RWPE2 (cell line): Measurements from ENCODE around the gene SH3RF1.
"Not testable (repeated sequence)": the region's sequence is repeated elsewhere in the genome, so short reads cannot be mapped to it uniquely, and the experiment has no call there.

Experiments used
- ATAC-seq: fragments of 200-7000 bp; cut with Tn5 transposase; 3 replicates; pipeline ENCODE4 v1.9.1; 2021; ENCODE audit warnings: low read depth
- DNase-seq: peaks from one replicate; pipeline ENCODE4 v3.0.0-alpha.2; 2020; ENCODE audit warnings: low spot score
- H3K27ac ChIP-seq: fragments of 450-650 bp; 2 replicates; pipeline ENCODE4 v1.5.1; 2017; ENCODE audit warnings: mild to moderate bottlenecking; ENCODE audit not compliant: poor library complexity, severe bottlenecking
- H3K27me3 ChIP-seq: fragments of 250-450 bp; sonication (Bioruptor Pico); 2 replicates; pipeline ENCODE4 v1.5.1; 2021; ENCODE audit warnings: mild to moderate bottlenecking, moderate library complexity; ENCODE audit not compliant: insufficient read depth, poor library complexity, severe bottlenecking
- H3K36me3 ChIP-seq: fragments of 250-450 bp; sonication (Bioruptor Pico); 2 replicates; pipeline ENCODE4 v1.5.1; 2020; ENCODE audit warnings: low read depth, mild to moderate bottlenecking, moderate library complexity
- H3K4me1 ChIP-seq: fragments of 250-450 bp; sonication (Bioruptor Pico); 2 replicates; pipeline ENCODE4 v1.5.1; 2021; ENCODE audit warnings: mild to moderate bottlenecking, moderate library complexity; ENCODE audit not compliant: insufficient read depth, poor library complexity, severe bottlenecking
- H3K4me3 ChIP-seq: fragments of 250-450 bp; sonication (Bioruptor Pico); 2 replicates; pipeline ENCODE4 v1.5.1; 2021; ENCODE audit warnings: mild to moderate bottlenecking, moderate library complexity; ENCODE audit not compliant: severe bottlenecking
- H3K9me3 ChIP-seq: fragments of 250-450 bp; sonication (Bioruptor Pico); 2 replicates; pipeline ENCODE4 v1.5.1; 2021; ENCODE audit warnings: mild to moderate bottlenecking, moderate library complexity; ENCODE audit not compliant: severe bottlenecking
- TF ChIP-seq, protein P1 (sequence below): fragments of 450-650 bp; IDR thresholded peaks from one replicate; pipeline ENCODE4 v1.5.1; 2017; ENCODE audit warnings: mild to moderate bottlenecking, moderate library complexity; ENCODE audit not compliant: poor library complexity, severe bottlenecking

The SH3RF1 gene

DNA sequence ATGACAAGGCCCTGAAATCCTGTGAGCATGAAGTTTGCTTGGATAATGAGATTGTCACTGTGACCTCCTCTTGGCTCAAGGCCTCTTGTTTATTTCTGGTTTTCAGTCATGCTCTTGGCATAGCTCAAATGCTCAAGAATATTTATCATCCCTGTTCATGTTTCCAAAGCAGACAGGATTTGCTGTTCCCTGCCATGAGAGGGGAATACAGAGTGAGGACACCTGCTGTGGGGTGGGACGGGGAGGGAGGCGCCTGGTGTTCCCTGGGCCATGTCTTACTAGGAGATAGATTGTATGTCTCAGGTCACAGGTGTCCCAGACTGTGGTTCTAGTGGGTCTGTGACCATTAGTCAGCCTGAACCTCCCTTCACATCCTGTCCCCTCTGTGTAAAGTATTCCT, 34.9 kb upstream of the SH3RF1 start:
- H3K27ac ChIP-seq, result no peak overlapping the region
- no peaks in the 10 kb centered on the region for H3K4me1 ChIP-seq
- TF ChIP-seq, protein P1, sequence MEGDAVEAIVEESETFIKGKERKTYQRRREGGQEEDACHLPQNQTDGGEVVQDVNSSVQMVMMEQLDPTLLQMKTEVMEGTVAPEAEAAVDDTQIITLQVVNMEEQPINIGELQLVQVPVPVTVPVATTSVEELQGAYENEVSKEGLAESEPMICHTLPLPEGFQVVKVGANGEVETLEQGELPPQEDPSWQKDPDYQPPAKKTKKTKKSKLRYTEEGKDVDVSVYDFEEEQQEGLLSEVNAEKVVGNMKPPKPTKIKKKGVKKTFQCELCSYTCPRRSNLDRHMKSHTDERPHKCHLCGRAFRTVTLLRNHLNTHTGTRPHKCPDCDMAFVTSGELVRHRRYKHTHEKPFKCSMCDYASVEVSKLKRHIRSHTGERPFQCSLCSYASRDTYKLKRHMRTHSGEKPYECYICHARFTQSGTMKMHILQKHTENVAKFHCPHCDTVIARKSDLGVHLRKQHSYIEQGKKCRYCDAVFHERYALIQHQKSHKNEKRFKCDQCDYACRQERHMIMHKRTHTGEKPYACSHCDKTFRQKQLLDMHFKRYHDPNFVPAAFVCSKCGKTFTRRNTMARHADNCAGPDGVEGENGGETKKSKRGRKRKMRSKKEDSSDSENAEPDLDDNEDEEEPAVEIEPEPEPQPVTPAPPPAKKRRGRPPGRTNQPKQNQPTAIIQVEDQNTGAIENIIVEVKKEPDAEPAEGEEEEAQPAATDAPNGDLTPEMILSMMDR, result no peak
- DNase-seq, result no peak
- no peaks in the 10 kb centered on the region for H3K27me3 ChIP-seq
- no peaks in the 10 kb centered on the region for H3K36me3 ChIP-seq
- no peak for ATAC-seq
- H3K9me3 ChIP-seq, result no peaks in the 10 kb centered on the region
- no peak overlapping the region for H3K4me3 ChIP-seq

DNA sequence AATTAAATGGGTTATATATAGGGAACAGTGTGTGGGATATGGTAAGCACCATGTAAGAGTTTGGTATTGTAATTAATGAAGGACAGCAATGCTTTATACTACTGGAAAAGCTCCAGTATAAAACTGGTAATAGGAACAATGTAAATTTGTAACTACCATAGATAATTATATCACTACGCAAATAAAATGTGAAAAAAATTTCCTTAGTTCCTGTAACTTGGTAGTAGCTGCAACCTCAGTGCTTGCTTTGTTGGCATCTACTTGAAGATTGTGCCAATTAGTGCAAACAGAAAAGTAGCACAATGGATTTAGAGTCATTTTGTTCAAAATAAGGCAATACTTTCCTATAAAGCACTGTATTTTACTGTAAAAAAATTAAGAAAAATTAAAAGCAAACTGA, 34.4 kb upstream of the SH3RF1 start:
- no peak overlapping the region for H3K4me3 ChIP-seq
- DNase-seq, result no peak

DNA sequence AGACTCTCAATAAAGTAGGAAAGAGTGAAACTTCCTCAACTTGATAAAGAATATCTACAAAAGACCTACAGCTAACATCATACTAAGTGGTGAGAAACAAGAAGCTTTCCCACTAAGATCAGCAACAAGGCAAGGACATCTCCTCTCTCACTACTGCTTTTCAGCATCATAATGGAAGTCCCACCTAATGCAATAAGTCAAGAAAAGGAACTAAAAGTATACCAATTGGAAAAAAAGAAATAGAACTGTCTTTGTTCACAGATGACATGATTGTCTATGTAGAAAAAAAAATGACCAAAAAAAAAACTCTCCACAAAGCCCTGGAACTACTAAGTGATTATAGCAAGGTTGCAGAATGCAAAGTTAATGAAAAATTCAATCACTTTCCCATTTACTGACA, 25.1 kb upstream of the SH3RF1 start:
- no peak for DNase-seq
- H3K4me1 ChIP-seq, result no peaks in the 10 kb centered on the region
- TF ChIP-seq, protein P1, result no peak
- ATAC-seq, result no peak
- no peaks in the 10 kb centered on the region for H3K9me3 ChIP-seq
- H3K36me3 ChIP-seq, result no peaks in the 10 kb centered on the region
- no peaks in the 10 kb centered on the region for H3K27me3 ChIP-seq
- no peak overlapping the region for H3K4me3 ChIP-seq
- H3K27ac ChIP-seq, result no peak overlapping the region

More for the DNA sequence above, 34.4 kb upstream of the SH3RF1 start:
- Histone ChIP-seq H3K27ac (no peak overlapping the region), H3K4me1 (no peaks in the 10 kb centered on the region), H3K36me3 (no peaks in the 10 kb centered on the region), H3K9me3 (no peaks in the 10 kb centered on the region), H3K27me3 (no peaks in the 10 kb centered on the region)
- TF ChIP-seq, protein P1, result no peak
- no peak for ATAC-seq

DNA sequence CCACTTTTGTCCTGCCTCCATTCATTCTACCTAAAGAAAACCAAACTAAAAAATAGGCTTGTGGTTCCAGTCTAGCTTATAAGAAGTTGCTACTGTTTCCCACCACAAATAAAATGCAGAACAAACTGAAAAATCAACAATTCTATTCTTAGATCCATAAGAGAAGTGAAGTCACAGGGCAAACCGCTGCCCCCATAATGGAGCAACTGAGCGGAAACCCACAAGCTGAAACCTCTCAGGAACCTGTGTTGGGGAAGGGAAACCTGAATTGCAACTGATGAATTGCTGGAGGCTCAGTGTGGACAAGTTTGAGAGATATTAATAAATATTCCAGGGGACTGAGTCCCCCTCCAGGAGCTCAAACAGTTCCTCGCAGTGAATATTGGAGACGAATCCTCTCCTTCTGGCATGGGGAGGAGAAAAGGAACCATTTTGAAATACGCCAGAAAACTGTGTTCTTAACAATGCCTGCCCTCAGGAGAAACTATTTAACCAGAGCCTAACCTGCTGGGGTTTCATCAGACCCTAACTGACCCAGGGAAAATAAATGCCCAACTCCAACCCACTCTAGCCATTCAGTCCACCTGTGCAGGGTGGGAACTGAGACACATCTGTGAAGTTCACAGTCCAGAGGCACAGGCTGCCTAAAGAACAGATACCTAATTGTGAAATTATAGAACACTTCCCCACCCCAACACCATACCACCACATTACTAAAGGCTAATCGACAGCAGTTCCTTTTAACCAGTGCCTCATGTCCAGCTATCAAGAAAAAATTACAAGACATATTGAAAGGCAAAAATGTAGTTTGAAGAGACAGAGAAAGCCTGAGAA, 22.8 kb upstream of the SH3RF1 start:
- no peaks in the 10 kb centered on the region for H3K4me1 ChIP-seq
- TF ChIP-seq, protein P1, result no peak
- H3K27ac ChIP-seq, result no peak overlapping the region
- no peaks in the 10 kb centered on the region for H3K9me3 ChIP-seq
- ATAC-seq (no peak), DNase-seq (no peak)
- H3K27me3 ChIP-seq, result no peaks in the 10 kb centered on the region
- no peaks in the 10 kb centered on the region for H3K36me3 ChIP-seq
- no peak overlapping the region for H3K4me3 ChIP-seq

DNA sequence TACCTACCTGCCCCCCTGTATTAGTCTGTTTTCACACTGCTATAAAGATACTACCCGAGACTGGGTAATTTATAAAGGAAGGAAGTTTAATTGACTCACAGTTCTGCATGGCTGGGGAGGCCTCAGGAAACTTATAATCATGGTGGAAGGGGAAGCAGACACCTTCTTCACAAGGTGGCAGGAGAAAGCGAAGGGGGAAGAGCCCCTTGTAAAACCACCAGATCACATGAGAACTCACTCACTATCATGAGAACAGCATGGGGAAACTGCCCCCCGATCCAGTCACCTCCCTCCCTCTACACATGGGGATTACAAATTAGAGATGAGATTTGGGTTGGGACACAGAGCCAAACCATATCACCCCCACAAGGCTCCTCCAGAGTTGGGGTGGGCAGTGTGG, 17.2 kb upstream of the SH3RF1 start:
- not testable (repeated sequence) for H3K27me3 ChIP-seq, H3K9me3 ChIP-seq, H3K36me3 ChIP-seq, H3K27ac ChIP-seq, H3K4me3 ChIP-seq, DNase-seq, ATAC-seq
- peaks cover 14% of the 10 kb centered on the region for H3K4me1 ChIP-seq
